Measurements from ENCODE around the gene GADD45A.

GRCh38 chr1:67677930-67678329 is 7.1 kb upstream of the GADD45A start:
- TF ChIP-seq CTCF (IDR thresholded peaks at IDR 0.05; ENCODE audit: low read length), result no peak
- TF ChIP-seq EZH2phosphoT487 (IDR thresholded peaks at IDR 0.05; ENCODE audit: low read length), result no peak
